D721Med (cell line): Measurements from ENCODE around the gene CD1E.
"Not testable (repeated sequence)": the region's sequence is repeated elsewhere in the genome, so short reads cannot be mapped to it uniquely, and the experiment has no call there.

Experiments
- DNase-seq: peaks from one replicate; pipeline ENCODE4 v3.0.0; 2011; ENCODE audit warnings: low spot score; ENCODE audit not compliant: insufficient read length
- FAIRE-seq: peaks from 2 replicates; lab custom pipeline; 2011; peaks lifted over from hg19 to GRCh38; lab: Jason Lieb, UNC
- TF ChIP-seq, protein P1 (sequence below): IDR thresholded peaks from 2 replicates; pipeline ENCODE4 v1.5.1; 2012; ENCODE audit warnings: mild to moderate bottlenecking, control low read depth; ENCODE audit not compliant: insufficient read depth; ENCODE audit errors: missing control alignments

The CD1E gene

DNA sequence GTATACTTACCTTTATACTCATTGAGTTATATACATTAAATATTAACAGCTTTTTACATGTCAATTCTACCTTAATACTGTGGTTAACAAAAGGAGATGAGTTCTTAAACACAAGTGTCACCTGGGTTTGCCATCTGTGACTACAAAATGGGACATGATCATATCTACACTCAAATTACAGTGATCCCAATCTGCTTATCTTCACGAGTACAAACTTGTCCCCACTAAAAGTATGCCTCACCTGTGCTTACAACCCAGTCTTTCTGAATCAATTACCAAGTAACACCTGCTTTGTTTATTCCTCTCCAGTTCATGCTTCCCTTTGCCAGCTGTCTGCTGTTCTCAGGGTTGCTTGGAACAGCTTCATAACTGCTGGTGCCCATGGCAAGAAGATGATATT, 8.8 kb downstream of the CD1E start:
- FAIRE-seq = no peak
- DNase-seq = no peak
- TF ChIP-seq, protein P1, sequence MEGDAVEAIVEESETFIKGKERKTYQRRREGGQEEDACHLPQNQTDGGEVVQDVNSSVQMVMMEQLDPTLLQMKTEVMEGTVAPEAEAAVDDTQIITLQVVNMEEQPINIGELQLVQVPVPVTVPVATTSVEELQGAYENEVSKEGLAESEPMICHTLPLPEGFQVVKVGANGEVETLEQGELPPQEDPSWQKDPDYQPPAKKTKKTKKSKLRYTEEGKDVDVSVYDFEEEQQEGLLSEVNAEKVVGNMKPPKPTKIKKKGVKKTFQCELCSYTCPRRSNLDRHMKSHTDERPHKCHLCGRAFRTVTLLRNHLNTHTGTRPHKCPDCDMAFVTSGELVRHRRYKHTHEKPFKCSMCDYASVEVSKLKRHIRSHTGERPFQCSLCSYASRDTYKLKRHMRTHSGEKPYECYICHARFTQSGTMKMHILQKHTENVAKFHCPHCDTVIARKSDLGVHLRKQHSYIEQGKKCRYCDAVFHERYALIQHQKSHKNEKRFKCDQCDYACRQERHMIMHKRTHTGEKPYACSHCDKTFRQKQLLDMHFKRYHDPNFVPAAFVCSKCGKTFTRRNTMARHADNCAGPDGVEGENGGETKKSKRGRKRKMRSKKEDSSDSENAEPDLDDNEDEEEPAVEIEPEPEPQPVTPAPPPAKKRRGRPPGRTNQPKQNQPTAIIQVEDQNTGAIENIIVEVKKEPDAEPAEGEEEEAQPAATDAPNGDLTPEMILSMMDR = no peak

DNA sequence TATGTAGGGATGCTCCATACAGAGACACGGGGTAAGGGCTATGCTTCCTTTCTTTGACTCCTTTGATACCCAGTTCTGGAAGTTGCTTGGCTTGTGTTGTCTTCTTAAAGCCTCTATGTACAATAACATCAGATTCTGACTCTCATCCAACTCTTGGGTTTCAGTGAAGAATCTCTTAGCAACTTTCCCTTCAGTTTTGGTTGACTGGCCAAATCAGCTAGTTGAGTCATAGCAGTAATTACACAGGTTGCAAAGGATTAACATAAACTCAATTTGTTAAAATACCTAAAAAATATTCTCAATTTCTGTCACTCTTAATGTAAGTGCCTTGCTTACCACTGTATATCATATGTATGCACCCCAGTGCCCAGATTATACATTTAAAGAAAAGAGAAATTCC, 9.2 kb downstream of the CD1E start:
- TF ChIP-seq, protein P1 = no peak
- DNase-seq (no peak), FAIRE-seq (no peak)

DNA sequence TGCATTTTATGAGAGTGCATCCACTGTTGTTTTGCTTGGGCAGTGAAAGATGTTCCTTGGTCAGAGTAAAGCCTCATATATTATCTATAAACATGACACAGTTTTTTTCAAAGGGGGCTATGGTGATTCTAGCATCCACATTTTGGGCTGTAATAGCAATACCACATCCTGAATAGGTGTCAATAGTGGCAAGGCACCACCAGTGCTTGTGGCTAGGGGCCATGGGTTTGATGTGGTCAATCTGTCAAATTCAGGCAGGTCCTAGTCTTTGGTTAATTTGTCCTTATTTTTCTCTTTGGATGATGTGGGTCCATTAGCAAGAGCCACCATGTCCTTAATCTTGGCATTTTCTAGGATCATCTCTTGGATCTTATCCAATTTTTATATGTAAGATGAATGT, 13.1 kb downstream of the CD1E start:
- DNase-seq (no peak), FAIRE-seq (no peak)

DNA sequence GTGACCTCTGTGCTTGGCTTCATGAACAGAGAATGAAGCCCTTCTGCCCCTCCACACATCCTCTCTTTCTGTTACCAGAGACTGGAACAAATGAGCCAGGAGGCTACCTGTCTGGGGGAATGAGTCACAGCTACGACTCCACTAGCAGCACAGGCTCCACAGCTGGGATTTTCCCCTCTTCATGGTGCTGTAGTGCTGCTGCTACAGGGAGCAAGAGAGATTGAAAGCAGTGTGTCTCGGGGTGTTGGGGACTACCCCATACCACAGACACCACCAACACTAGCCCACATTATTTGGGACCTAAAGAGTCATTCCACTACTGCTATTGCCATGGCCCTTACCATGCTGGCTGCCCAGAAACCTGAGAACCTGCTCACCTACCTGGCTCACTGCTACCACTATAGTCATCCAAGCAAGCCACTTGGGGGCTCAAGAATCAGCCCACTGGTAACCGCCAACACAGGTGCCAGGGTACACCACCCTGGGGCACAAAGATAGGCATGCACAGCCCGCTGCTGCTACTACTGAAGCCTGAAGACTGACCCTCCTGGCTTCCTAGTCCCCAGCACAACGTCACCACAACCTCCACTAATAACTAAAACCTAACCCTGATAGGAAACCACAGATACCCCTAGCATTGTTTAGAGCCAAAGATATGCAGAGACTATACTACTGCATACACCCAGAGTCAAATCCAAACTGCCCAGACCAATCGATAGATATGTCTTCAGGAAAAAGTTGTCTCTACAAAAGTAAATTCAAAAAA, 17.7 kb downstream of the CD1E start:
- TF ChIP-seq, protein P1 = no peak
- no peak for DNase-seq
- no peak for FAIRE-seq

More for the DNA sequence above, 13.1 kb downstream of the CD1E start:
- TF ChIP-seq, protein P1 = no peak

DNA sequence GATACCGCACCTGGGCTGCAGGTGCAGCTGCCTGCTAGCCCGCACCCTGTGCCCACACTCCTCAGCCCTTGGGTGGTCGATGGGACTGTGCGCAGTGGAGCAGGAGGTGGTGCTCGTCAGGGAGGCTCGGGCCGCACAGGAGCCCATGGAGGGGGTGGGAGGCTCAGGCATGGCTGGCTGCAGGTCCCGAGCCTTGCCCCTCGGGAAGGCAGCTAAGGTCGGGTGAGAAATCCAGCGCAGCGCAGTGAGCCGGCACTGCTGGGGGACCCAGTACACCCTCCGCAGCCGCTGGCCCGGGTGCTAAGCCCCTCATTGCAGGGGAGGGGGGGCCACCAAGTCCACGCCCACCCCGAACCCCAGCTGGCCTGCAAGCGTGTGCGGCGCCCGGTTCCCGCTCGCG, 20.4 kb downstream of the CD1E start:
- DNase-seq, FAIRE-seq: not testable (repeated sequence)

DNA sequence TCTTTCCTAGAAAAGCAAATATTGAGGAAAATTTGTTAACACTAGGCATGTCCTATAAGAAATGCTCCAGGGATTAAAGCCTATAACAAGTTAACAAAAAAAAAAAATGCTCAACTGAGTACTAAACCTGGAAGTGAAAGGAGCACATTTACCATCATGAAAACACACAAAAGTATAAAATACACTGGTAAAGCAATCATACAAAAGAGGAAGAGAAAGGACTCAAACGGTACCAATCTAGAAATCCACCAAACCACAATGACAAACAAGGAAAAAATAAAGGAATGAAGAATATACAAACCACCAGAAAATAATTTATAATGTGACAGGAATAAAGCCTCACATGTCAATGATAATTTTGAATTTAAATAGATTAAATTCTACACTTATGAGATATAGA, 21.2 kb downstream of the CD1E start:
- TF ChIP-seq, protein P1 = no peak
- no peak for FAIRE-seq
- DNase-seq = no peak

DNA sequence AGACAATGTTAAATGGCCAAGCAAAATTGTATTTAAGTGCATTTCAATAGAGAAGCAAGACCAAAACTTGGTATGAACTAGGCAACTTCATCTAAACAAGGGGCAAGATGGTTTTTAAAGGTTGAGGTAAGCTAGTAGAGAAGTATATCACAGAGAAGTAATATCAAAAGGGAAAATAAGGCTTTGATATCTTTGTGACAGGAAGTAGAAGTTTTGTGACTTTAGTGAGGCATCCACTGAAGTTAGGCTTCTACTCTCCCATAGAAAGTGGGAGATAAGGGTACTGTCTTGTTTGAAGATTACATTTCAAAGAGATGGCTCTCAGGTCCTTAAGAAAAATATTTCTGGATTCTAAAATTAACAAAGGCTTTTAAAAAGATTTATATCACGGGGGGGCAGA, 36.6 kb downstream of the CD1E start:
- TF ChIP-seq, protein P1 = no peak
- no peak for DNase-seq
- no peak for FAIRE-seq
